IMR-90 (cell line): ENCODE results near the gene EPB41L1. TPM values are rescaled to one million over a fixed set of nuclear protein-coding genes. Genes with fewer than 3 reads are reported as not detected.

ENCODE experiments used
- ATAC-seq: fragments of 200-7000 bp; cut with Tn5 transposase; 2 replicates; pipeline ENCODE4 v1.9.1; 2020; ENCODE audit warnings: low read depth, mild to moderate bottlenecking, moderate library complexity
- BruUV-seq: library from RNA; stranded (reverse); fragments of 400-500 nt; replicated peaks from 2 replicates; lab custom pipeline; 2021; lab: Mats Ljungman, UMichigan
- CTCF ChIA-PET: fragments of 300-600 bp; formaldehyde crosslinking; extraction: SDS; loops from one replicate; lab custom pipeline; 2021; ENCODE audit warnings: antibody characterized with exemption; lab: Yijun Ruan, JAX
- POLR2A ChIA-PET: fragments of 300-600 bp; sonication (Branson Sonifier 250); formaldehyde crosslinking; loops from one replicate; lab custom pipeline; 2022; ENCODE audit warnings: antibody characterized with exemption; ENCODE audit not compliant: unreplicated experiment; lab: Charles Lee
- DNase-seq: peaks from one replicate; pipeline ENCODE4 v3.0.0; 2013
- H2AFZ ChIP-seq: replicated peaks from 2 replicates; pipeline ENCODE3; 2013; ENCODE audit warnings: low read length, mild to moderate bottlenecking; ENCODE audit not compliant: poor library complexity
- H2AK5ac ChIP-seq: 2 replicates; pipeline ENCODE4 v1.6.1; 2013; ENCODE audit warnings: low read depth, low read length, inconsistent platforms
- H2AK9ac ChIP-seq: replicated peaks from 2 replicates; pipeline ENCODE3; 2013; ENCODE audit warnings: mild to moderate bottlenecking, low read depth, low read length, moderate library complexity; ENCODE audit not compliant: poor library complexity
- H2BK120ac ChIP-seq: 2 replicates; pipeline ENCODE4 v1.6.1; 2013; ENCODE audit warnings: low read depth, low read length, inconsistent platforms
- H2BK15ac ChIP-seq: 3 replicates; pipeline ENCODE4 v1.6.1; 2013; ENCODE audit warnings: low read depth, low read length, inconsistent platforms
- H2BK20ac ChIP-seq: 2 replicates; pipeline ENCODE4 v1.6.1; 2013; ENCODE audit warnings: low read depth, mild to moderate bottlenecking, inconsistent platforms, low read length, moderate library complexity
- H2BK5ac ChIP-seq: 2 replicates; pipeline ENCODE4 v1.6.1; 2013; ENCODE audit warnings: mild to moderate bottlenecking, low read depth, low read length, inconsistent platforms; ENCODE audit not compliant: poor library complexity, severe bottlenecking
- H3K14ac ChIP-seq: replicated peaks from 2 replicates; pipeline ENCODE4 v1.6.1; 2013; ENCODE audit warnings: low read depth, low read length, inconsistent platforms
- H3K18ac ChIP-seq: 2 replicates; pipeline ENCODE4 v1.6.1; 2013; ENCODE audit warnings: low read depth, low read length, control low read depth
- H3K23ac ChIP-seq: 2 replicates; pipeline ENCODE4 v1.6.1; 2013; ENCODE audit warnings: low read depth, low read length, inconsistent platforms
- H3K27ac ChIP-seq: 2 replicates; pipeline ENCODE4 v1.5.1; 2013; ENCODE audit warnings: mild to moderate bottlenecking, control low read depth, low read length; ENCODE audit not compliant: insufficient read depth
- H3K27me3 ChIP-seq: 2 replicates; pipeline ENCODE4 v1.6.1; 2013; ENCODE audit warnings: low read length; ENCODE audit not compliant: control insufficient read depth, insufficient read depth
- H3K36me3 ChIP-seq: 2 replicates; pipeline ENCODE4 v1.6.1; 2013; ENCODE audit warnings: low read length, mixed read lengths; ENCODE audit not compliant: control insufficient read depth, insufficient read depth
- H3K4ac ChIP-seq: 2 replicates; pipeline ENCODE4 v1.6.1; 2013; ENCODE audit warnings: low read depth, low read length, inconsistent platforms
- H3K4me1 ChIP-seq: 2 replicates; pipeline ENCODE4 v1.6.1; 2013; ENCODE audit warnings: low read length, mixed read lengths; ENCODE audit not compliant: control insufficient read depth, insufficient read depth
- H3K4me2 ChIP-seq: 2 replicates; pipeline ENCODE4 v1.6.1; 2013; ENCODE audit warnings: low read depth, mild to moderate bottlenecking, control low read depth, low read length, moderate library complexity
- H3K4me3 ChIP-seq: 2 replicates; pipeline ENCODE4 v1.5.1; 2013; ENCODE audit warnings: low read depth, mild to moderate bottlenecking, control low read depth, low read length, moderate library complexity; ENCODE audit not compliant: insufficient read depth
- H3K56ac ChIP-seq: 2 replicates; pipeline ENCODE4 v1.6.1; 2013; ENCODE audit warnings: low read length, inconsistent platforms; ENCODE audit not compliant: insufficient read depth; ENCODE audit errors: extremely low read depth
- H3K79me1 ChIP-seq, 2 experiments: 2 replicates each; pipeline ENCODE4 v1.6.1; 2013; ENCODE audit warnings: low read length in 2 of 2, inconsistent platforms in 1 of 2, low read depth in 1 of 2
- H3K9ac ChIP-seq: 2 replicates; pipeline ENCODE4 v1.6.1; 2013; ENCODE audit warnings: low read depth, low read length, control low read depth
- H3K9me1 ChIP-seq: 2 replicates; pipeline ENCODE4 v1.6.1; 2013; ENCODE audit warnings: low read length, inconsistent platforms; ENCODE audit not compliant: insufficient read depth
- H3K9me3 ChIP-seq: 2 replicates; pipeline ENCODE4 v1.6.1; 2013; ENCODE audit warnings: low read length; ENCODE audit not compliant: control insufficient read depth, insufficient read depth
- H4K20me1 ChIP-seq: 2 replicates; pipeline ENCODE4 v1.6.1; 2013; ENCODE audit warnings: low read length, inconsistent platforms; ENCODE audit not compliant: insufficient read depth
- H4K5ac ChIP-seq: 2 replicates; pipeline ENCODE4 v1.6.1; 2013; ENCODE audit warnings: mild to moderate bottlenecking, low read depth, low read length, control low read depth
- H4K8ac ChIP-seq, 2 experiments: 2 replicates each; pipeline ENCODE4 v1.6.1; 2013; ENCODE audit warnings: low read depth in 2 of 2, low read length in 2 of 2, control low read depth in 1 of 2, inconsistent platforms in 1 of 2
- H4K91ac ChIP-seq: 2 replicates; pipeline ENCODE4 v1.6.1; 2013; ENCODE audit warnings: low read depth, low read length, inconsistent platforms; ENCODE audit not compliant: insufficient read depth
- CTCF ChIP-seq: conservative IDR thresholded peaks from 2 replicates; pipeline ENCODE4 v1.5.1; 2012; ENCODE audit warnings: mild to moderate bottlenecking, low read depth, low read length, improper control_type of control experiment
- WGBS, 2 experiments: methylation state at CpG; one replicate each; pipeline versions ENCODE4 v1.1.5 to v1.1.7; 2013; ENCODE audit warnings: missing lambda C conversion rate in 2 of 2; ENCODE audit not compliant: insufficient read length in 1 of 2; ENCODE audit errors: extremely low coverage in 2 of 2; 5-methylcytosine and 5-hydroxymethylcytosine counted together
- dilution Hi-C: fragments of 300-500 bp; cut with HindIII; formaldehyde crosslinking; loops from one replicate; pipeline ENCODE4 v1.14.3; 2018; ENCODE audit warnings: low sequenced_read_pairs; ENCODE audit not compliant: unreplicated experiment
- in situ Hi-C: fragments of 300-500 bp; cut with MboI; formaldehyde crosslinking; loops from 3 replicates; pipeline ENCODE4 v1.14.3; 2019; ENCODE audit warnings: low sequenced_read_pairs, inconsistent platforms, mixed read lengths
- intact Hi-C: fragments of 100-400 bp; cut with micrococcal nuclease; formaldehyde crosslinking; loops from 2 replicates; pipeline ENCODE4 v1.10.0; 2022
- polyA plus RNA-seq, 3 experiments: library from polyadenylated mRNA; depleted of rRNA; stranded (reverse); fragments of >200 nt; gene quantifications; 2 replicates each; pipeline ENCODE4 v1.2.3, GENCODE V29; 2012; ENCODE audit warnings: low replicate concordance in 1 of 3
- total RNA-seq: library from RNA; depleted of rRNA; stranded (reverse); fragments of >200 nt; gene quantifications from 2 replicates; pipeline ENCODE4 v1.2.3, GENCODE V29; 2012
- TF ChIP-seq, protein P1 (sequence below): fragments of 150-350 bp; IDR thresholded peaks from 2 replicates; pipeline ENCODE4 v1.6.1; 2016; ENCODE audit warnings: low read depth, mild to moderate bottlenecking, low read length, moderate library complexity, borderline replicate concordance

The EPB41L1 gene
- total and polyA plus RNA-seq, 2 of the 4 experiments (the other 2 are of a cell fraction) = 12.5 to 33.7 TPM

DNA sequence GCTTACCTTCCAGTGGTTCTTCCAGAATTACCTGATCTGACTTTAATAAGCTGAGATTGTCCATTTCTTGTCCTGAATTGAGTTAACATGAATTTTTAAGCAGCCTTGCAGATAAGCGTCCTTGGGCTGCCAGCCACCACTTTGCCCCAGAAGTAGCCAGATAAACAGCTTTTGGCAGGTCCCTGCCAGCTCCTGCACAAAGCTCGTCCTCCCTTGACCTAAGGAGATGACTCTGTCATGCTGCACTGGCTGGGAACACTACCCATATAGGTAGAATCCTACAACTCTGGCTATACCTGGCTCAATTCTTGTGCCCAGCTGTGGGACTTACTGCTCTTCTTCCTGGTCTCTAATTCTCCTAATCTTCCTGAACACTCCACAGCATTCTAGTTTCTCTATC is 42.1 kb downstream of the EPB41L1 start:
- in situ Hi-C loops (loop anchor here (5.0 kb wide), 1 partner anchor 39 kb away; no protein-coding TSS in a partner anchor), intact Hi-C loops (no loop called here), dilution Hi-C loops (no loop called here)
- no TSS peak for BruUV-seq
- DNase-seq = no peak
- no peak overlapping the region for H2BK15ac ChIP-seq
- H2BK5ac ChIP-seq = no peak overlapping the region
- no peak overlapping the region for H3K18ac ChIP-seq
- H2AK5ac ChIP-seq = no peak overlapping the region
- no peak overlapping the region for H3K4me2 ChIP-seq
- POLR2A ChIA-PET = no interaction called here
- no peak overlapping the region for H3K23ac ChIP-seq
- H4K91ac ChIP-seq = no peak overlapping the region
- H2AFZ ChIP-seq = no peak overlapping the region
- no peak overlapping the region for H3K56ac ChIP-seq
- H3K4ac ChIP-seq = no peak overlapping the region
- CTCF ChIA-PET = interaction anchor here (0.6 kb wide), 1 partner anchor 1152 kb away, joined by 3 read pairs; no protein-coding TSS in a partner anchor
- no peak overlapping the region for H3K9ac ChIP-seq
- H3K4me3 ChIP-seq = no peak overlapping the region
- H2BK20ac ChIP-seq = no peak overlapping the region
- TF ChIP-seq, protein P1, sequence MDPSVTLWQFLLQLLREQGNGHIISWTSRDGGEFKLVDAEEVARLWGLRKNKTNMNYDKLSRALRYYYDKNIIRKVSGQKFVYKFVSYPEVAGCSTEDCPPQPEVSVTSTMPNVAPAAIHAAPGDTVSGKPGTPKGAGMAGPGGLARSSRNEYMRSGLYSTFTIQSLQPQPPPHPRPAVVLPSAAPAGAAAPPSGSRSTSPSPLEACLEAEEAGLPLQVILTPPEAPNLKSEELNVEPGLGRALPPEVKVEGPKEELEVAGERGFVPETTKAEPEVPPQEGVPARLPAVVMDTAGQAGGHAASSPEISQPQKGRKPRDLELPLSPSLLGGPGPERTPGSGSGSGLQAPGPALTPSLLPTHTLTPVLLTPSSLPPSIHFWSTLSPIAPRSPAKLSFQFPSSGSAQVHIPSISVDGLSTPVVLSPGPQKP = no peak
- no peak for TF ChIP-seq CTCF
- peaks cover 11% of the 10 kb centered on the region for H3K36me3 ChIP-seq
- no peaks in the 10 kb centered on the region for H3K79me1 ChIP-seq
- H3K4me1 ChIP-seq = no peaks in the 10 kb centered on the region
- WGBS, 2 experiments = 50% methylated on average over 1 of the region's 2 CpGs; no CpG with 5 or more reads in 1 of the 2 experiments
- H4K5ac ChIP-seq = no peak overlapping the region
- no peaks in the 10 kb centered on the region for H4K20me1 ChIP-seq
- H4K8ac ChIP-seq = no peak overlapping the region
- H3K14ac ChIP-seq = no peak overlapping the region
- H2AK9ac ChIP-seq = no peak overlapping the region
- H3K9me1 ChIP-seq = no peaks in the 10 kb centered on the region; the same call in 1 of the 2 replicates
- no peak overlapping the region for H3K27ac ChIP-seq
- no peak overlapping the region for H2BK120ac ChIP-seq
- ATAC-seq = no peak
- no peaks in the 10 kb centered on the region for H3K9me3 ChIP-seq
- no peaks in the 10 kb centered on the region for H3K27me3 ChIP-seq
